ENCODE results near the gene YEATS2. TPM values are rescaled to one million over a fixed set of nuclear protein-coding genes. Genes with fewer than 3 reads are reported as not detected.

Gene YEATS2
- total RNA-seq: 10 to 100 TPM; 15.4 to 54.7 (median 40.6) TPM

GRCh38 chr3:183697610-183698317 lies at the start of gene YEATS2:
TSS of gene YEATS2 (plus strand) at chr3:183697797. CDS start at chr3:183715163, 17,366 bp downstream.
- Histone ChIP-seq H3K36me3 (no peaks in the 10 kb centered on the region), H3K4me1 (no peaks in the 10 kb centered on the region), H3K4me3 (peak within 1 kb of the TSS; percentile 78 to 86), H3K27me3 (no peaks in the 10 kb centered on the region), H3K9me3 (no peaks in the 10 kb centered on the region), H3K27ac (peak within 1 kb of the TSS; percentile 92 to 97)
- intact Hi-C loops (cut with DNase I; ENCODE audit: low total_unique reads): no loop called here
- TF ChIP-seq POLR2A (IDR thresholded peaks at IDR 0.05): peak; percentile 48 to 60
- no peak for TF ChIP-seq CTCF (IDR thresholded peaks at IDR 0.05)
- peak; percentile 34 to 64 for DNase-seq

- Histone ChIP-seq H3K4me1 (no peaks in the 10 kb centered on the region), H3K9me3 (peaks cover 0 to 23% of the 10 kb centered on the region in 2 donors), H3K36me3 (no peaks in the 10 kb centered on the region), H3K27ac (no peak overlapping the region), H3K4me3 (no peak overlapping the region), H3K27me3 (no peaks in the 10 kb centered on the region)
- intact Hi-C loops (cut with DNase I; ENCODE audit: low total_unique reads): no loop called here
- no peak for TF ChIP-seq CTCF (IDR thresholded peaks at IDR 0.05)
- no peak for TF ChIP-seq POLR2A (IDR thresholded peaks at IDR 0.05)
- no peak for DNase-seq
These were observed 47.0 kb upstream of the YEATS2 start for GRCh38 chr3:183650554-183650953.

- Histone ChIP-seq H3K9me3 (peaks cover 0 to 23% of the 10 kb centered on the region in 2 donors), H3K27me3 (no peaks in the 10 kb centered on the region), H3K27ac (no peak overlapping the region), H3K4me3 (no peak overlapping the region), H3K4me1 (no peaks in the 10 kb centered on the region), H3K36me3 (no peaks in the 10 kb centered on the region)
- TF ChIP-seq POLR2A (IDR thresholded peaks at IDR 0.05) (no peak), CTCF (IDR thresholded peaks at IDR 0.05) (no peak)
- no peak for DNase-seq
- intact Hi-C loops (cut with DNase I; ENCODE audit: low total_unique reads): no loop called here
These were observed 44.2 kb upstream of the YEATS2 start for GRCh38 chr3:183653209-183654064.

- no peak for DNase-seq
- Histone ChIP-seq H3K27ac (no peak overlapping the region), H3K9me3 (peaks cover 0 to 23% of the 10 kb centered on the region in 2 donors), H3K36me3 (no peaks in the 10 kb centered on the region), H3K4me3 (no peak overlapping the region), H3K27me3 (no peaks in the 10 kb centered on the region), H3K4me1 (no peaks in the 10 kb centered on the region)
- TF ChIP-seq POLR2A (IDR thresholded peaks at IDR 0.05) (no peak), CTCF (IDR thresholded peaks at IDR 0.05) (no peak)
- intact Hi-C loops (cut with DNase I; ENCODE audit: low total_unique reads): no loop called here
These were observed 42.9 kb upstream of the YEATS2 start for GRCh38 chr3:183654727-183655126.

- Histone ChIP-seq H3K4me1 (no peaks in the 10 kb centered on the region), H3K4me3 (no peak overlapping the region), H3K27ac (no peak overlapping the region), H3K36me3 (no peaks in the 10 kb centered on the region), H3K27me3 (no peaks in the 10 kb centered on the region), H3K9me3 (no peaks in the 10 kb centered on the region)
- intact Hi-C loops (cut with DNase I; ENCODE audit: low total_unique reads): no loop called here
- TF ChIP-seq POLR2A (IDR thresholded peaks at IDR 0.05) (no peak), CTCF (IDR thresholded peaks at IDR 0.05) (no peak)
- DNase-seq: no peak
These were observed 35.5 kb upstream of the YEATS2 start for GRCh38 chr3:183662099-183662498.

Measured in uterus (tissue), 4 donors.